Stimulated activated CD8-positive, alpha-beta memory T cell treated with anti-CD3 and anti-CD28 coated beads, Interleukin-15, amount 100 ng/mL, for 24 hours (primary cell): ENCODE measurements around the gene SOBP.
A peak's percentile ranks its signal among the peaks of the same experiment; 100 is the strongest.

Experiments
- DNase-seq: peaks from one replicate; pipeline ENCODE4 v3.0.0-alpha.2; 2020; ENCODE audit warnings: low read depth

Gene SOBP

GRCh38 chr6:107658920-107659865, 169.3 kb downstream of the SOBP start:
- no peak for DNase-seq

- DNase-seq: no peak
Measured at GRCh38 chr6:107660839-107661238, 170.9 kb downstream of the SOBP start.

- no peak for DNase-seq
Measured at GRCh38 chr6:107661291-107661690, 171.4 kb downstream of the SOBP start.

- no peak for DNase-seq
Measured at GRCh38 chr6:107662333-107662732, 172.4 kb downstream of the SOBP start.

- no peak for DNase-seq
Measured at GRCh38 chr6:107663308-107663707, 173.4 kb downstream of the SOBP start.

- DNase-seq: no peak
Measured at GRCh38 chr6:107665382-107665781, 175.5 kb downstream of the SOBP start.

GRCh38 chr6:107666084-107666980, 176.4 kb downstream of the SOBP start:
- DNase-seq: no peak

GRCh38 chr6:107666981-107667601, 177.2 kb downstream of the SOBP start:
- DNase-seq: no peak

GRCh38 chr6:107667790-107668189, 177.9 kb downstream of the SOBP start:
- DNase-seq: no peak

- DNase-seq: no peak
Measured at GRCh38 chr6:107668743-107669474, 179.0 kb downstream of the SOBP start.

GRCh38 chr6:107670792-107671199, 180.9 kb downstream of the SOBP start:
- no peak for DNase-seq

GRCh38 chr6:107673076-107673494, 183.2 kb downstream of the SOBP start:
- DNase-seq: no peak

GRCh38 chr6:107674995-107675738, 185.2 kb downstream of the SOBP start:
- peak; percentile 64 for DNase-seq

- DNase-seq: no peak
Measured at GRCh38 chr6:107676042-107676441, 186.1 kb downstream of the SOBP start.

- DNase-seq: no peak
Measured at GRCh38 chr6:107677399-107677798, 187.5 kb downstream of the SOBP start.

- DNase-seq: no peak
Measured at GRCh38 chr6:107679457-107679856, 189.5 kb downstream of the SOBP start.

- DNase-seq: no peak
Measured at GRCh38 chr6:107682721-107683120, 192.8 kb downstream of the SOBP start.

GRCh38 chr6:107683183-107683582, 193.3 kb downstream of the SOBP start:
- DNase-seq: no peak

GRCh38 chr6:107684996-107685395, 195.1 kb downstream of the SOBP start:
- DNase-seq: no peak

- no peak for DNase-seq
Measured at GRCh38 chr6:107689190-107689589, 199.3 kb downstream of the SOBP start.
